ENCODE data around the gene FUT7.
A peak's percentile ranks its signal among the peaks of the same experiment; 100 is the strongest.

FUT7 gene

GRCh38 chr9:136997830-136998234 lies 34.1 kb downstream of the FUT7 start:
- DNase-seq = no peak

- DNase-seq = no peak
Observed at GRCh38 chr9:136997371-136997770, 34.5 kb downstream of the FUT7 start.

GRCh38 chr9:136996361-136997292 lies 35.3 kb downstream of the FUT7 start, which contains the start of gene CLIC3:
Gene CLIC3 (minus strand): TSS chr9:136996568. CDS start chr9:136996543, 25 bp downstream.
- no peak for DNase-seq

- no peak for DNase-seq
Observed at GRCh38 chr9:136995772-136996311, 36.0 kb downstream of the FUT7 start.

GRCh38 chr9:136995362-136995761 lies 36.5 kb downstream of the FUT7 start:
- DNase-seq = no peak

- DNase-seq = no peak
Observed at GRCh38 chr9:136994888-136995230, 37.0 kb downstream of the FUT7 start.

GRCh38 chr9:136994180-136994887 lies 37.6 kb downstream of the FUT7 start:
- no peak for DNase-seq

GRCh38 chr9:136992819-136993369 lies 39.0 kb downstream of the FUT7 start:
- DNase-seq = no peak

GRCh38 chr9:136991993-136992818 lies 39.7 kb downstream of the FUT7 start, which contains the start of gene PAXX:
Gene PAXX (plus strand): TSS chr9:136992422. CDS start chr9:136992444, 22 bp downstream.
- peak; percentile 98 for DNase-seq

GRCh38 chr9:136990242-136990911 lies 41.5 kb downstream of the FUT7 start:
- no peak for DNase-seq

- no peak for DNase-seq
Observed at GRCh38 chr9:136988872-136989271, 43.0 kb downstream of the FUT7 start.

GRCh38 chr9:136985853-136986252 lies 46.0 kb downstream of the FUT7 start:
- DNase-seq = no peak

- DNase-seq = no peak
Observed at GRCh38 chr9:136985027-136985602, 46.8 kb downstream of the FUT7 start.

- DNase-seq = no peak
Observed at GRCh38 chr9:136984464-136985026, 47.3 kb downstream of the FUT7 start.

- DNase-seq = no peak
Observed at GRCh38 chr9:136983656-136984314, 48.1 kb downstream of the FUT7 start.

GRCh38 chr9:136983167-136983566 lies 48.7 kb downstream of the FUT7 start:
- no peak for DNase-seq

GRCh38 chr9:136982232-136983051 lies 49.4 kb downstream of the FUT7 start, which contains the start of gene LCNL1:
Gene LCNL1 (plus strand): TSS chr9:136982993. CDS start chr9:136983587, 594 bp downstream.
- DNase-seq = no peak

- DNase-seq = no peak
Observed at GRCh38 chr9:136981588-136982231, 50.2 kb downstream of the FUT7 start.
